GM10248 (cell line): ENCODE data around the gene GRM1.

Experiments
- CTCF ChIA-PET: fragments of 300-600 bp; sonication (Branson Sonifier 250); formaldehyde crosslinking; extraction: SDS; loops from one replicate; lab custom pipeline; 2021; ENCODE audit warnings: antibody characterized with exemption; lab: Yijun Ruan, JAX
- POLR2A ChIA-PET: fragments of 350-650 bp; sonication (Branson Sonifier 250); formaldehyde crosslinking; extraction: SDS; loops from one replicate; lab custom pipeline; 2020; ENCODE audit warnings: antibody characterized with exemption; lab: Yijun Ruan, JAX
- DNase-seq: peaks from one replicate; pipeline ENCODE4 v3.0.0; 2012; ENCODE audit errors: extremely low spot score
- CTCF ChIP-seq: IDR thresholded peaks from 2 replicates; pipeline ENCODE4 v1.5.1; 2012; ENCODE audit warnings: mild to moderate bottlenecking, low read depth; ENCODE audit errors: extremely low read depth, missing control alignments, control extremely low read depth

GRM1 gene

GRCh38 chr6:146273490-146273889, 244.6 kb downstream of the GRM1 start:
- ChIA-PET CTCF (no interaction called here), POLR2A (no interaction called here)
- no peak for DNase-seq
- TF ChIP-seq CTCF: no peak

GRCh38 chr6:146277142-146277541, 248.3 kb downstream of the GRM1 start:
- POLR2A ChIA-PET: no interaction called here
- no peak for DNase-seq
- CTCF ChIA-PET: no interaction called here
- TF ChIP-seq CTCF: no peak

DNA sequence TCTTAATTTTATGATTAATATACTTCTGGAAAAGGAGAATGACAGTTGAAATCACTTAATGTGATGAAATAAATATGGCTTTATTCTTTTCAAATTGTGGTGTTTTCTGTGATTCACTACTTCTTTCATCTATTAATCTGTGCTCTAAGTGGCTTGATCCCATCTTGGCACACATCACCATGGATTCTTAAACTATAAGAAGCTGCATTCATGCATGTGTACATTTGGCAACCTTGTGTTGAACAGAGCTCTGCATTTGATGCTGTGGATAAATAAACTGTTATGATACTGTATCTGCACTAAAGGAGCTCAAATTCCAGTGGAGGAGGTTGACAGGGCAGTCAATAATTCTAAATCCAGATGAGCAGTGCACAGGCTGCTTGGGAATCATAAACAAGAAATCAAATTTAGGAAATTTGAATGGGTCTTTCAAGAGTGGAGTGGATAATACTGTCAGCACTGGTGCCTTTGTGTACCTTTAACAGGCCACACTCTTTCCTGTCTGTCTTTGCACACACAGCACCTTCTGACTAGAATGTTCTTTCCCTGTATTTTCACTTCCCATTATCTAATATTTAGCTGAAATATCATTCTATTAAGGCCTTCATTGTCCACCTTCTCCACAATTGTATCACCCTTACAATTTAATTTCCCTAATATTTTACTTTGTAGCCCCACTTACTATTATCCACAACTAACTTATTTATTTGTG, 252.9 kb downstream of the GRM1 start:
- TF ChIP-seq CTCF: no peak
- ChIA-PET POLR2A (no interaction called here), CTCF (no interaction called here)
- no peak for DNase-seq

DNA sequence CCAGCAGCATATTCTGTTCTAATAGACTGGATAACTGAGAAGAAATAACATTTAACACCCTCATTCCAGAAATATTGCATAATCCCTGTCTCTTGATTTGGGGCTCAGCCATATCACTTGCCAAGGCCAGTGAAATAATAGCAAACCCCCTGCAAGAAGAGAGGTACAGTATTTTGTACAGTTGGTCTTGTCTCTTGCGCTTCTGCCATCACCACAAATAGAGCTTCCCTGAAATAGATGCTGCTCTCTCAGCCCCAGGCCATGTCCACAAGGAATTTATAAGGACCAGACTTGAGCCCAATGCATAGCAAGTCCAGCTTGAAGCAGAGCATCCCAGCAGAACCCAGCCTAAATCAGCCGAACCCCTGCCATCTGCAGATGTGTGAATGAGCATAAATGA, 254.0 kb downstream of the GRM1 start:
- ChIA-PET POLR2A (no interaction called here), CTCF (interaction anchor here (1.2 kb wide), 2 partner anchors 9 to 16 kb away, joined by 3 read pairs; no protein-coding TSS in a partner anchor)
- DNase-seq: no peak
- TF ChIP-seq CTCF: no peak

- no peak for TF ChIP-seq CTCF
- ChIA-PET POLR2A (no interaction called here), CTCF (interaction anchor here (2.1 kb wide), 1 partner anchor 12 kb away, joined by 7 read pairs; no protein-coding TSS in a partner anchor)
- DNase-seq: no peak
Observed at GRCh38 chr6:146284311-146284710, 255.4 kb downstream of the GRM1 start.

- no peak for DNase-seq
- CTCF ChIA-PET: interaction anchor here (1.3 to 1.4 kb wide), 2 partner anchors 9 kb away, joined by 4 read pairs; no protein-coding TSS in a partner anchor
- TF ChIP-seq CTCF: no peak
- POLR2A ChIA-PET: no interaction called here
Observed at GRCh38 chr6:146286961-146287360, 258.1 kb downstream of the GRM1 start.
